Endothelial cell of umbilical vein (primary cell): ENCODE measurements around the gene KLK2. TPM values are rescaled to one million over a fixed set of nuclear protein-coding genes. Genes with fewer than 3 reads are reported as not detected.

ENCODE experiments used
- BruUV-seq: library from RNA; stranded (reverse); fragments of 400-500 nt; replicated peaks from 2 replicates; lab custom pipeline; 2021; lab: Mats Ljungman, UMichigan
- CTCF ChIA-PET: fragments of 300-600, 350-600 bp; sonication (Branson Sonifier 250); formaldehyde crosslinking; loops from one replicate; lab custom pipeline; 2021; ENCODE audit warnings: antibody characterized with exemption, inconsistent platforms; lab: Charles Lee
- POLR2A ChIA-PET: fragments of 300-600, 350-600 bp; sonication (Branson Sonifier 250); formaldehyde crosslinking; loops from one replicate; lab custom pipeline; 2021; ENCODE audit warnings: antibody characterized with exemption, inconsistent platforms; lab: Charles Lee
- DNase-seq: peaks from one replicate; pipeline ENCODE4 v3.0.0-alpha.2; 2011; ENCODE audit warnings: low read depth, low spot score
- FAIRE-seq: peaks from 2 replicates; lab custom pipeline; 2011; peaks lifted over from hg19 to GRCh38; lab: Jason Lieb, UNC
- H2AFZ ChIP-seq: 2 replicates; pipeline ENCODE4 v1.6.0; 2012; ENCODE audit warnings: low read depth, low read length, control low read depth, inconsistent platforms
- H3K27ac ChIP-seq: 2 replicates; pipeline ENCODE4 v1.5.1; 2011; ENCODE audit warnings: low read depth, mild to moderate bottlenecking, control low read depth, low read length, moderate library complexity; ENCODE audit not compliant: insufficient read depth
- H3K27me3 ChIP-seq, 2 experiments: 2 replicates each; pipeline versions ENCODE4 v1.6.0 to v1.6.1; 2011; ENCODE audit warnings: low read length in 2 of 2, mixed read lengths in 1 of 2; ENCODE audit not compliant: control insufficient read depth in 2 of 2, insufficient read depth in 2 of 2
- H3K36me3 ChIP-seq, 2 experiments: 2 replicates in 1 of 2; 3 replicates in 1 of 2; pipeline ENCODE4 v1.5.1; 2011; ENCODE audit warnings: low read length in 2 of 2, mild to moderate bottlenecking in 1 of 2, moderate library complexity in 1 of 2; ENCODE audit not compliant: control insufficient read depth in 2 of 2, insufficient read depth in 2 of 2; ENCODE audit errors: extremely low read depth in 1 of 2
- H3K4me1 ChIP-seq: 3 replicates; pipeline ENCODE4 v1.5.1; 2011; ENCODE audit warnings: mild to moderate bottlenecking, low read length; ENCODE audit not compliant: control insufficient read depth, insufficient read depth; ENCODE audit errors: extremely low read depth
- H3K4me2 ChIP-seq: 2 replicates; pipeline ENCODE4 v1.6.1; 2011; ENCODE audit warnings: low read length, control low read depth, mixed read lengths; ENCODE audit not compliant: insufficient read depth
- H3K4me3 ChIP-seq, 3 experiments: fragments of 200-600 bp in 1 of 3; sonication (generic), shearing (Covaris generic) in 1 of 3; replicated peaks in 1 of 3; 2 replicates each; pipeline ENCODE4 v1.5.1; 2011 to 2016; ENCODE audit warnings: control low read depth in 3 of 3, low read length in 3 of 3, mild to moderate bottlenecking in 2 of 3, inconsistent platforms in 1 of 3, low read depth in 1 of 3, moderate library complexity in 1 of 3; ENCODE audit not compliant: insufficient read depth in 1 of 3
- H3K79me2 ChIP-seq: 2 replicates; pipeline ENCODE4 v1.6.0; 2012; ENCODE audit warnings: low read length, inconsistent platforms; ENCODE audit not compliant: control insufficient read depth, insufficient read depth
- H3K9ac ChIP-seq: replicated peaks from 2 replicates; pipeline ENCODE3; 2011; ENCODE audit warnings: low read length, control low read depth; ENCODE audit not compliant: insufficient read depth; ENCODE audit errors: extremely low read depth
- H3K9me1 ChIP-seq: replicated peaks from 3 replicates; pipeline ENCODE4 v1.6.0; 2011; ENCODE audit warnings: mild to moderate bottlenecking, low read length; ENCODE audit not compliant: control insufficient read depth, insufficient read depth; ENCODE audit errors: extremely low read depth
- H3K9me3 ChIP-seq: replicated peaks from 2 replicates; pipeline ENCODE4 v1.5.1; 2012; ENCODE audit warnings: low read length, inconsistent platforms; ENCODE audit not compliant: control insufficient read depth, insufficient read depth
- H4K20me1 ChIP-seq: replicated peaks from 2 replicates; pipeline ENCODE3; 2011; ENCODE audit warnings: mild to moderate bottlenecking, low read length; ENCODE audit not compliant: control insufficient read depth, insufficient read depth; ENCODE audit errors: extremely low read depth
- EZH2 ChIP-seq: IDR thresholded peaks from 2 replicates; pipeline ENCODE4 v1.6.1; 2012; ENCODE audit warnings: borderline replicate concordance, low read depth, mild to moderate bottlenecking, moderate library complexity, low read length, inconsistent platforms; ENCODE audit not compliant: severe bottlenecking
- FOS ChIP-seq: IDR thresholded peaks from 2 replicates; pipeline ENCODE4 v1.6.1; 2011; ENCODE audit warnings: mild to moderate bottlenecking, low read length, moderate library complexity, borderline replicate concordance; ENCODE audit not compliant: insufficient read depth
- GATA2 ChIP-seq: IDR thresholded peaks from 2 replicates; pipeline ENCODE4 v1.7.0; 2011; ENCODE audit warnings: low read depth, mild to moderate bottlenecking, moderate library complexity, mixed read lengths, low read length; ENCODE audit not compliant: insufficient read length, insufficient read depth
- JUN ChIP-seq: IDR thresholded peaks from 2 replicates; pipeline ENCODE4 v1.6.1; 2011; ENCODE audit warnings: borderline replicate concordance, low read depth; ENCODE audit not compliant: insufficient read length, insufficient read depth
- MYC ChIP-seq: IDR thresholded peaks from one replicate; pipeline ENCODE4 v1.6.1; 2011; ENCODE audit warnings: mild to moderate bottlenecking, low read depth, low read length
- POLR2A ChIP-seq: IDR thresholded peaks from 2 replicates; pipeline ENCODE4 v1.6.1; 2012; ENCODE audit warnings: low read depth, mild to moderate bottlenecking, control low read depth, low read length
- POLR2AphosphoS5 ChIP-seq: IDR thresholded peaks from 2 replicates; pipeline ENCODE4 v1.6.1; 2012; ENCODE audit warnings: low read depth, mild to moderate bottlenecking, control low read depth, low read length, moderate library complexity; ENCODE audit not compliant: insufficient read depth
- dilution Hi-C: fragments of 300-500 bp; cut with MboI; formaldehyde crosslinking; loops from one replicate; pipeline ENCODE4 v1.15.0; 2019; ENCODE audit warnings: low sequenced_read_pairs; ENCODE audit not compliant: extremely low pct_ligation_motif_present
- intact Hi-C: fragments of 100-400 bp; cut with micrococcal nuclease; formaldehyde crosslinking; loops from one replicate; pipeline ENCODE4 v1.10.0; 2022
- polyA plus RNA-seq, 4 experiments: library from polyadenylated mRNA; depleted of rRNA in 3 of 4; stranded (reverse) in 3 of 4; unstranded in 1 of 4; fragments of >200 nt; gene quantifications; 2 replicates each; pipeline versions ENCODE4 v1.2.1 to v1.2.3, GENCODE V29; 2011 to 2012; ENCODE audit warnings: missing spikeins in 1 of 4
- total RNA-seq: library from RNA; stranded (reverse); gene quantifications from 2 replicates; pipeline ENCODE4 v1.2.3, GENCODE V29; 2021
- TF ChIP-seq, protein P1 (sequence below): IDR thresholded peaks from 2 replicates; pipeline ENCODE4 v1.6.1; 2011; ENCODE audit not compliant: insufficient read depth, insufficient read length
- TF ChIP-seq, protein P2 (sequence below), 2 donors: IDR thresholded peaks; 1 replicate in 1 of 2; 2 replicates in 1 of 2; pipeline ENCODE4 v1.5.1; 2011; ENCODE audit warnings: low read length in 2 of 2, mild to moderate bottlenecking in 2 of 2, moderate library complexity in 2 of 2, control low read depth in 1 of 2, inconsistent platforms in 1 of 2, low read depth in 1 of 2; ENCODE audit not compliant: insufficient read depth in 1 of 2; ENCODE audit errors: extremely low read depth in 1 of 2

KLK2 gene
- total and polyA plus RNA-seq, 2 donors (not counting 3 experiments of a cell fraction or from before 2014, with no cell fraction given): not detected

DNA sequence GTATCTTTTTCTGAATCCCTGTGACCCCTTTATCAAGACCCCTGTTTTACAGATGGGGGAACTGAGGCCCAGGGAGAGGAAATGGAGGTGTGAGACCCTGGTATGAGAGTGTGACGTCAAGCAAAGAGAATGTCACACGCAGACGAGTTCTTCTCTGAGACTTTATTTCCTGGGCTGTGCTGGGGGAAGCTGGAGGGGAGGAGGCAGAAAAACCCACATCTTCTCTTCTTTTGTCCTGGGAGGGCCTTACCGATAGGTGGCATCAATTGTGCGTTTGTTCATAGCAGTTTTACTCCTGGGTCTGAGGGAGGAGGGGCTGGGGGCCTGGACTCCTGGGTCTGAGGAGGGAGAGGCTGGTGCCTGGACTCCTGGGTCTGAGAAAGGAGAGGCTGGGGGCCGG, 35.0 kb upstream of the KLK2 start:
- no peaks in the 10 kb centered on the region for H3K9me3 ChIP-seq
- DNase-seq (no peak), FAIRE-seq (no peak)
- no peak overlapping the region for H2AFZ ChIP-seq
- H3K36me3 ChIP-seq: no peaks in the 10 kb centered on the region
- dilution Hi-C loops: no loop called here
- intact Hi-C loops: no loop called here
- no peaks in the 10 kb centered on the region for H3K79me2 ChIP-seq
- no peak overlapping the region for H3K4me3 ChIP-seq
- H3K27ac ChIP-seq: no peak overlapping the region
- TF ChIP-seq JUN (no peak), POLR2AphosphoS5 (no peak), FOS (no peak), EZH2 (no peak), POLR2A (no peak), MYC (no peak), GATA2 (no peak)
- TF ChIP-seq, protein P1, sequence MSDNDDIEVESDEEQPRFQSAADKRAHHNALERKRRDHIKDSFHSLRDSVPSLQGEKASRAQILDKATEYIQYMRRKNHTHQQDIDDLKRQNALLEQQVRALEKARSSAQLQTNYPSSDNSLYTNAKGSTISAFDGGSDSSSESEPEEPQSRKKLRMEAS: no peak
- TF ChIP-seq, protein P2, sequence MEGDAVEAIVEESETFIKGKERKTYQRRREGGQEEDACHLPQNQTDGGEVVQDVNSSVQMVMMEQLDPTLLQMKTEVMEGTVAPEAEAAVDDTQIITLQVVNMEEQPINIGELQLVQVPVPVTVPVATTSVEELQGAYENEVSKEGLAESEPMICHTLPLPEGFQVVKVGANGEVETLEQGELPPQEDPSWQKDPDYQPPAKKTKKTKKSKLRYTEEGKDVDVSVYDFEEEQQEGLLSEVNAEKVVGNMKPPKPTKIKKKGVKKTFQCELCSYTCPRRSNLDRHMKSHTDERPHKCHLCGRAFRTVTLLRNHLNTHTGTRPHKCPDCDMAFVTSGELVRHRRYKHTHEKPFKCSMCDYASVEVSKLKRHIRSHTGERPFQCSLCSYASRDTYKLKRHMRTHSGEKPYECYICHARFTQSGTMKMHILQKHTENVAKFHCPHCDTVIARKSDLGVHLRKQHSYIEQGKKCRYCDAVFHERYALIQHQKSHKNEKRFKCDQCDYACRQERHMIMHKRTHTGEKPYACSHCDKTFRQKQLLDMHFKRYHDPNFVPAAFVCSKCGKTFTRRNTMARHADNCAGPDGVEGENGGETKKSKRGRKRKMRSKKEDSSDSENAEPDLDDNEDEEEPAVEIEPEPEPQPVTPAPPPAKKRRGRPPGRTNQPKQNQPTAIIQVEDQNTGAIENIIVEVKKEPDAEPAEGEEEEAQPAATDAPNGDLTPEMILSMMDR (IDR thresholded peaks at IDR 0.05; ENCODE audit: extremely low read depth in 1 of 2, insufficient read depth in 1 of 2, low read depth in 1 of 2, low read length in 2 of 2): no peak
- H3K9me1 ChIP-seq: no peaks in the 10 kb centered on the region
- no peaks in the 10 kb centered on the region for H4K20me1 ChIP-seq
- ChIA-PET POLR2A (no interaction called here), CTCF (interaction anchor here (1.2 to 2.0 kb wide), 2 partner anchors 34 to 83 kb away, joined by 3 to 5 read pairs; no protein-coding TSS in a partner anchor)
- no peaks in the 10 kb centered on the region for H3K27me3 ChIP-seq
- H3K4me2 ChIP-seq: no peak overlapping the region
- peaks cover 4% of the 10 kb centered on the region for H3K4me1 ChIP-seq
- no TSS peak for BruUV-seq
- H3K9ac ChIP-seq: no peak overlapping the region
